Measurements from ENCODE around the gene TMEM259.

The TMEM259 gene

DNA sequence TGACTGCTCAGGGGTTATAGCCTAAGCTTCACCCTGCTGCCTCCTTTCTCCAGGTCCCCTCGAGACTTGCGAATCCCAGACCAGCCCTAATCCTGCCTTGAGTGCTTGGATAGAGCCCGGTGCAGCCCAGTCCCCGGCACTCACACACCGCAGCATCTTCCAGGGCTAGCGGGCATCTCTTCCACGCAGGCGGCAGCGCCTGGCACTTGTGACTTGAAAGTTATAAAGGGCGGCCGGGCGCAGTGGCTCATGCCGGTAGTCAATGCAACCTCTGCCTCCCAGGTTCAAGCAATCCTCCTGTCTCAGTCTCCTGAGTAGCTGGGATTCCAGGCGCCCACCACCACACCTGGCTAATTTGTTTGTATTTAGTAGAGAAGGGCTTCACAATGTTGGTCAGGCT lies 34.8 kb downstream of the TMEM259 start:
- no peak for DNase-seq (ENCODE audit: low spot score)

DNA sequence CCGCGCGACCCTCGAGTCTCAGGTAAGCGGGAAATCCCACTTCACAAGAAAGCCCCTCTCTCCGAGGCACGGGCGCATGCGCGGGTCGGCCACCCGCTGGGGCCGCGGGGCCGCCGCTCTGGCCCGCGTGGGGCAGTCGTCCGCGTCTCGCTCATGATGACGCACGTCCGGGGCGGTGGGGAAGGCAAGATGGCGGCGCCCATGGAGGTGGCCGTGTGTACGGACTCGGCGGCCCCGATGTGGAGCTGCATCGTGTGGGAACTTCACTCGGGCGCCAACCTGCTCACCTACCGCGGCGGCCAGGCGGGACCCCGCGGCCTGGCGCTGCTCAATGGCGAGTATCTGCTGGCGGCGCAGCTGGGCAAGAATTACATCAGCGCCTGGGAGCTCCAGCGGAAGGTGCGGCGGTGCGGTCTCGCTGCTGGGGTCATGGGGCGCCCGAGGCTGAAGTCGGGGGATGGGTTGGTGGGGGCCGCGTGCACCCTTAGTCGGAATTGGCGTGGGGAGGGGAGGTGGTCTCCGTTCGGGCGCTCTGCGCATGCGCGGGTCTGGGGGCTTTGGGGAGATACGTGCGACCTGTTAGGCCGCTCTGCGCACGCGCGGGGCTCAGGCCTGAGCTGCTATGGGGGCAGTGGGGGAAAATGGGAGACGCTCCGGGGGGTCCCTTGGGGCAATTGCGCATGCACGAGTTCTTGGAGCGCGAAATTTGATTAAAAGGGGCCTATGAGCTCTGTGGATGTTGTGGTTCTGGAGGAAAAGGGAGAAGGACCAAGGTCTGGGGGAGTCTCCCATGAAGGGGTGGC lies 36.6 kb downstream of the TMEM259 start, which contains the start of gene WDR18:
TSS of gene WDR18 (plus strand) at position 181 of the 803 bp plus-strand sequence. CDS start at position 190, 9 bp downstream.
- DNase-seq (ENCODE audit: low spot score): peak; percentile 91

GRCh38 chr19:982567-983170 lies 38.3 kb downstream of the TMEM259 start:
- peak; percentile 64 for DNase-seq (ENCODE audit: low spot score)

- DNase-seq (ENCODE audit: low spot score): peak; percentile 63
Observed at GRCh38 chr19:980133-980998, 40.6 kb downstream of the TMEM259 start.

- DNase-seq (ENCODE audit: low spot score): no peak
Observed at GRCh38 chr19:979318-979741, 41.6 kb downstream of the TMEM259 start.

- no peak for DNase-seq (ENCODE audit: low spot score)
Observed at GRCh38 chr19:977058-977464, 43.9 kb downstream of the TMEM259 start.

- DNase-seq (ENCODE audit: low spot score): no peak
Observed at GRCh38 chr19:976476-976875, 44.4 kb downstream of the TMEM259 start.

DNA sequence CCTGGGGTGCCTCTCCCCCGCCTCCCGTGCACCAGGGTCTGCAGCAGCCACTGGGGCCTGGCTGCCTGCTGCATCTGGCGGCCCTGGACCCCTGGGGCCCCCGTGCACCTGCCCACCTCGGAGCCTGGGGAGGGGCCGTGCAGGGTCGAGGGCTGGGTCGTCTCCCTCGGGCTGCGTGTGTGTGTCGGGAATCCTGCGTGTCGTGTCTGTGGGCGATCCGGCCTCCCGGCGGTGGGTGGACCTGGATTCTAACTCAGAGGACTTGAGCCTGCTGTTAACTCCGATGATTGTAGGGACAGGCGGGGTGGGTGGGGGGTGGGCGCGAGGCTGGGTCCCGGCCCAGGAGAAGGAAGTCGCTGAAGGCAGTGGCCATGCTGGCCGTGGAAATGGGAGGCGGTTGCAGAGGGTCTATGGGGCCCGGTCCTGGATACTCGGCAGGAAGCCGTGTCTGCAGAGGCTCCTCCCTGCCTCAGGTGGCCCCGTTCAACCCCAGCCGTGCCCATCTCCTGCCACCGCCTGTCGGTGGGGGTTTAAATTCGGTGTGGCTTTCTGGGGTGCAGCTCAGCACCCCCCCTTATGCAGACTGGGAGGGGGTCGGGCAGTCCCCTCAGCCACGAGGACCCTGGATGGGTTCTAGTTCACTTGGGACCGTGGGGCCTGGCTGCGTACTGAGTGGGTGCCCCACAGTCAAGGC lies 46.2 kb downstream of the TMEM259 start:
- no peak for DNase-seq (ENCODE audit: low spot score)

DNA sequence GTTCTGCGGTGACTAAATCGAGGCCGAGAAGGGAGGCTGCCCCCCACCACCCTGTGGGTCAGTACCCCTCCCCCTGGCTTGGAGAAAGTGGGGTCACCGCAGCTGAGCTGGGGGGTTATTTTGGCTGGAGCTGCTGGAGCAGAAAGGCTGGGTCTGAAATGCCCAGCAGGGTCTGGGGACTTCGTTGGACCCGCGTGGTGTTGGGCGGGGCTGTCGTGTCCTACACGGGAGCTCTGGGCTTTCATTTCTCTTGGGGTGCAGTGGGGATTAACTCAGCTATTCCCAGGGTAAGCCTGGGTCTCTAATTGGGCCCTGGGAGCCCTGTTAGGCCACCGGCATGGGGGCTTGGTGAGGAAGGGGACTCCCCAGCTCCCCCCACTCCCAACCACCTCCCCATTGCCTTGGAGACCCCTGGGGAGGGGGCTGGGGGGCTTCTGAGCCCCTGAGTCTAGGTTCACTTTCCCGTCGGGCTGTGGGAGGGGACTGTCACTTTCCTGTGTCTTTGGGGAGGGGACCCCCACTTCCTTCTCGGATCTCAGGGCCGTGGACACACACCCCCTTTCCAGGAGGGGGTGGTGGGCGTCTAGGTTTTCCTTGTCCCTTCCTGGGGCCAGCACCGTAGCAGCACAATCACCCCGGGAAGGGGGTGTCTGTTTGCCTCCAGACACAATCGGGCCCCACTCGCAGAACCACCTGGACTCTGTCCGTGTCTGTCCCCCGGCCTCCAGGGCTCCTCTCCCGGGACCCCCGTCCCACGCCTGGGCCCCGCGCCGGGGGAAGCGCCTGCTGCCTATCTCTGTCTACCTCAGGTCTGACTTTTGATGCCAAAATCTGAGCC lies 47.0 kb downstream of the TMEM259 start:
- no peak for DNase-seq (ENCODE audit: low spot score)

DNA sequence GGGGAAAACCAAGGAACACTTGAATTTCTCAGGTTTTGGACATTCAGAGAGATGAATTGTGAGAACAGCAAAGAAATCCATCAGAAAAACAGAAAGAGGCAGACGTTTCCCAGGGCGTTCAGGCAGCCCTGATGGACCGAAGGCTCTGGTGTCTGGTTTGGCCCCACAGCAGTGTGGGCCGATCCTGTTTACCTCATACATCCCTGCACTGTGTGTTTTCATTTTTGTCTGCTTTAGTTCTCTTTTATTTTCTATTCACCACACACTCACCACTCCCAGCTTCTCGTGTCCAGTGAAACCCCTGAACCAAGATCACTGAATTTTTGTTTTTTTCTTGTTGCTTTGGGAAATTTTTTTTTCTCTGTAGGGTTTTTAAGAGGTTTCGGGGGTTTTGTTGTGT lies 48.6 kb downstream of the TMEM259 start:
- DNase-seq (ENCODE audit: low spot score): no peak

DNA sequence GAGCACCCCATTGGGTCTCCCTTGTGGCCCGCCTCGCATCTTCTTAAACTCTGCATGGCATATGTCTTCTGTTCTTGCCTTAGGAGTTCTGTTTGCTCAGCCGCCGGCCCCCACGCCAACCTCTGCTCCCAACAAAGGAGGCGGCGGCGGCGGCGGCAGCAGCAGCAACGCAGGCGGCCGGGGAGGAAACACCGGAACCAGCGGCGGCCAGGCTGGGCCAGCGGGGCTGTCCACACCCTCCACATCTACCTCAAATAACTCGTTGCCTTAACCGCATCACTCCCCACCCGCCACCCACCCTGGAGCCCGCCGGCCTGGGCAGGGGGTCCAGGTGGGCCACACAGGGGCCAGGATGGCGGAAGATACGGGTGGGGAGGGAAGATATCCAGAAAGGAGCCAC lies 49.1 kb downstream of the TMEM259 start:
- no peak for DNase-seq (ENCODE audit: low spot score)

DNA sequence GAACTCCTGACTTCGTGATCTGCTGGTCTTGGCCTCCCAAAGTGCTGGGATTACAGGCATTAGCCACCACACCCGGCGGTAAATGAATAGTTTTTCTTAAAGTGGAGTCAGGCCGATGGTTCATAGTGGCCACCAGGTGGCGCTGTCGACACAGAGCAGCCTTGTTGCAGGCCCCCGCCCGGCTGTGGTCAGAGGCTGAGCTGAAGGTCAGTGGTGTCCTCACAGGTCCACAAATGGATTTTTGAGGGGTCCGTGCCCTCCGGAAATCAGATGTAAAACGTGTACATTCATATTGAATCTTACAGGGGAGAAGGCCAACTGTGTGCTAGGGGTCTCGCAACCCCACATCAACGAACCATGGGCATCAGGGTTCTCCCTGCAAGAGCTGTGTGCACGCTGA lies 50.2 kb downstream of the TMEM259 start:
- no peak for DNase-seq (ENCODE audit: low spot score)

GRCh38 chr19:966485-967088 lies 54.3 kb downstream of the TMEM259 start:
- DNase-seq (ENCODE audit: low spot score): no peak

GRCh38 chr19:964761-965694 lies 55.9 kb downstream of the TMEM259 start:
- DNase-seq (ENCODE audit: low spot score): no peak

DNA sequence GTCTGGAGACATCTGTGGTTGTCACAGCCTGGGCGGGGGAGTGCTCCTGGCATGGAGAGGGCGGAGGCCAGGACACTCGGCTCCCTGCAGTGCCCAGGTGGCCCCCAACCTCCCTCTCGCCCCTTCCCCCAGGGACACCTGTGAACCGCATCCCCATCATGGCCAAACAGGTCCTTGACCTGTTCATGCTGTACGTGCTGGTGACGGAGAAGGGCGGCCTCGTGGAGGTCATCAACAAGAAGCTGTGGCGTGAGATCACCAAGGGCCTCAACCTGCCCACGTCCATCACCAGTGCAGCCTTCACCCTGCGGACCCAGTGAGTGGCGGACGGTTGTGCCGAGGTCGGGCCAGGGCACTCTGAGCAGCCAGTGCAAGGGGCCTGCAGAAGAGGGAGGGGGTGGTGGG lies 56.8 kb downstream of the TMEM259 start:
- DNase-seq (ENCODE audit: low spot score): no peak

GRCh38 chr19:963486-963951 lies 57.4 kb downstream of the TMEM259 start:
- DNase-seq (ENCODE audit: low spot score): no peak

DNA sequence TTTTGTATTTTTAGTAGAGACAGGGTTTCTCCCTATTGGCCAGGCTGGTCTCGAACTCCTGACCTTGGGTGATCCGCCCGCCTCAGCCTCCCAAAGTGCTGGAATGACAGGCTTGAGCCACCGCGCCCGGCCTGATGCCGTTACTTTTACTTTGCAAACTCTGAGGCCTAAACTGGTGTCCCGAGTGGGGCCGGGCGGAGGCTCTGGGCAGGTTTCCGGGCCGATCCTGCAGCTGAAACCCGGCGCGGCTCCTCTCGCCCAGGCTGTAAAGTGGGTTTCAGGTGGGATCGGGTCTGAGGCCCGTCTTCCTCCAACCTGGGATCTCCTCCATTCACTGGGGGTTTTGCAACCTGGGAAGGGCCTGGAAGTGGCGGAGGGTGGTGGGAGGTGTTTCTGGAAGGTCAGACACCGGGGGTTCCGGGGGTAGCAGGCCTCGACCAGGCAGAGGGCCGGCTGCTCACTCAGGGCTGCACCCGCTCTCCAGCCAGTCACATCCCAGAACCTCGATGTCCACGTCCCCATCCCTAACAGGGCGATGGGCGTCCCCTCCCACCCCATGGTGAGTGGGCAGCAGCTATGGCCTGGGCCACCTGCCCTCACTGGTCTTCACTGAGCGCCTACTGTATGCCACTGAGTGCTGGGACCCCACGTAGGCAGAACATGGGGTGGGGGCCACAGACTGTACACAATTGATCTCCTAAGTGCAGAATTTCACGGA lies 58.1 kb downstream of the TMEM259 start:
- DNase-seq (ENCODE audit: low spot score): no peak

- DNase-seq (ENCODE audit: low spot score): no peak
Observed at GRCh38 chr19:961866-962620, 58.9 kb downstream of the TMEM259 start.
